Superior temporal gyrus (tissue), 1 donor: ENCODE results near the gene RGS17.
"Not testable (repeated sequence)": the region's sequence is repeated elsewhere in the genome, so short reads cannot be mapped to it uniquely, and the experiment has no call there.

Experiments used
- DNase-seq: peaks from one replicate; pipeline ENCODE4 v3.0.0-alpha.2; 2016; ENCODE audit errors: extremely low spot score

The RGS17 gene

GRCh38 chr6:153125032-153125431, 6.0 kb downstream of the RGS17 start:
- no peak for DNase-seq

- DNase-seq = no peak
These were observed 7.3 kb downstream of the RGS17 start for GRCh38 chr6:153123801-153124200.

- no peak for DNase-seq
These were observed 9.8 kb downstream of the RGS17 start for GRCh38 chr6:153121311-153121710.

- no peak for DNase-seq
These were observed 12.8 kb downstream of the RGS17 start for GRCh38 chr6:153117986-153118879.

- not testable (repeated sequence) for DNase-seq
These were observed 20.0 kb downstream of the RGS17 start for GRCh38 chr6:153111082-153111481.

- DNase-seq = not testable (repeated sequence)
These were observed 20.5 kb downstream of the RGS17 start for GRCh38 chr6:153110612-153111011.

- DNase-seq = no peak
These were observed 22.8 kb downstream of the RGS17 start for GRCh38 chr6:153108315-153108714.

- DNase-seq = no peak
These were observed 25.1 kb downstream of the RGS17 start for GRCh38 chr6:153106021-153106420.

GRCh38 chr6:153104220-153104619, 26.9 kb downstream of the RGS17 start:
- DNase-seq = no peak

GRCh38 chr6:153103319-153103655, 27.8 kb downstream of the RGS17 start:
- DNase-seq = no peak

GRCh38 chr6:153102605-153103318, 28.3 kb downstream of the RGS17 start:
- no peak for DNase-seq

- no peak for DNase-seq
These were observed 29.6 kb downstream of the RGS17 start for GRCh38 chr6:153101461-153101860.

- DNase-seq = no peak
These were observed 31.4 kb downstream of the RGS17 start for GRCh38 chr6:153099636-153100035.

- no peak for DNase-seq
These were observed 34.3 kb downstream of the RGS17 start for GRCh38 chr6:153096792-153097191.

- DNase-seq = no peak
These were observed 35.1 kb downstream of the RGS17 start for GRCh38 chr6:153096031-153096430.

GRCh38 chr6:153092082-153093013, 38.7 kb downstream of the RGS17 start:
- DNase-seq = no peak

- DNase-seq = no peak
These were observed 40.7 kb downstream of the RGS17 start for GRCh38 chr6:153090241-153090930.

- no peak for DNase-seq
These were observed 42.3 kb downstream of the RGS17 start for GRCh38 chr6:153088796-153089195.

GRCh38 chr6:153087436-153087835, 43.6 kb downstream of the RGS17 start:
- no peak for DNase-seq

- DNase-seq = no peak
These were observed 44.7 kb downstream of the RGS17 start for GRCh38 chr6:153086225-153086990.

GRCh38 chr6:153085239-153085638, 45.8 kb downstream of the RGS17 start:
- no peak for DNase-seq
